WTC11 (cell line): ENCODE measurements around the gene PARD6A. TPM values are rescaled to one million over a fixed set of nuclear protein-coding genes. Genes with fewer than 3 reads are reported as not detected.
A peak's percentile ranks its signal among the peaks of the same experiment; 100 is the strongest.

ENCODE experiments used
- FOXK1 ChIP-seq: sonication (generic); formaldehyde crosslinking; IDR thresholded peaks from 2 replicates; pipeline ENCODE4 v1.8.0; 2022; ENCODE audit warnings: mild to moderate bottlenecking, moderate library complexity, missing genetic modification reagents
- SP1 ChIP-seq: sonication (generic); formaldehyde crosslinking; conservative IDR thresholded peaks from 2 replicates; pipeline ENCODE4 v1.8.1; 2022; ENCODE audit warnings: missing genetic modification reagents
- total RNA-seq: library from RNA; stranded (reverse); gene quantifications from 3 replicates; pipeline ENCODE4 v1.2.3, GENCODE V29; 2021
- TF ChIP-seq, protein P1 (sequence below): sonication (generic); formaldehyde crosslinking; IDR thresholded peaks from 2 replicates; pipeline ENCODE4 v1.8.1; 2022; ENCODE audit warnings: missing genetic modification reagents, borderline replicate concordance
- TF ChIP-seq, protein P2 (sequence below): sonication (generic); formaldehyde crosslinking; conservative IDR thresholded peaks from 2 replicates; pipeline ENCODE4 v1.8.1; 2022; ENCODE audit warnings: mild to moderate bottlenecking, missing genetic modification reagents
- TF ChIP-seq, protein P3 (sequence below): fragments of 250-450 bp; sonication (Bioruptor Pico); IDR thresholded peaks from 2 replicates; pipeline ENCODE4 v1.9.0; 2021; ENCODE audit warnings: mild to moderate bottlenecking, borderline replicate concordance
- TF ChIP-seq, protein P4 (sequence below): sonication (generic); formaldehyde crosslinking; IDR thresholded peaks from 2 replicates; pipeline ENCODE4 v1.8.1; 2023; ENCODE audit warnings: mild to moderate bottlenecking, missing genetic modification reagents, borderline replicate concordance
- TF ChIP-seq, protein P5 (sequence below): sonication (generic); formaldehyde crosslinking; conservative IDR thresholded peaks from 2 replicates; pipeline ENCODE4 v1.8.1; 2023; ENCODE audit warnings: mild to moderate bottlenecking, low read depth, missing genetic modification reagents, moderate library complexity
- TF ChIP-seq, protein P6 (sequence below): sonication (generic); formaldehyde crosslinking; IDR thresholded peaks from 2 replicates; pipeline ENCODE4 v1.8.0; 2022; ENCODE audit warnings: mild to moderate bottlenecking, missing genetic modification reagents
- TF ChIP-seq, protein P7 (sequence below): fragments of 250-450 bp; sonication (Bioruptor Pico); IDR thresholded peaks from 2 replicates; pipeline ENCODE4 v1.8.0; 2021; ENCODE audit warnings: mild to moderate bottlenecking

The PARD6A gene
- total RNA-seq, 1 experiment from 2014 or later: 17.1 TPM

DNA sequence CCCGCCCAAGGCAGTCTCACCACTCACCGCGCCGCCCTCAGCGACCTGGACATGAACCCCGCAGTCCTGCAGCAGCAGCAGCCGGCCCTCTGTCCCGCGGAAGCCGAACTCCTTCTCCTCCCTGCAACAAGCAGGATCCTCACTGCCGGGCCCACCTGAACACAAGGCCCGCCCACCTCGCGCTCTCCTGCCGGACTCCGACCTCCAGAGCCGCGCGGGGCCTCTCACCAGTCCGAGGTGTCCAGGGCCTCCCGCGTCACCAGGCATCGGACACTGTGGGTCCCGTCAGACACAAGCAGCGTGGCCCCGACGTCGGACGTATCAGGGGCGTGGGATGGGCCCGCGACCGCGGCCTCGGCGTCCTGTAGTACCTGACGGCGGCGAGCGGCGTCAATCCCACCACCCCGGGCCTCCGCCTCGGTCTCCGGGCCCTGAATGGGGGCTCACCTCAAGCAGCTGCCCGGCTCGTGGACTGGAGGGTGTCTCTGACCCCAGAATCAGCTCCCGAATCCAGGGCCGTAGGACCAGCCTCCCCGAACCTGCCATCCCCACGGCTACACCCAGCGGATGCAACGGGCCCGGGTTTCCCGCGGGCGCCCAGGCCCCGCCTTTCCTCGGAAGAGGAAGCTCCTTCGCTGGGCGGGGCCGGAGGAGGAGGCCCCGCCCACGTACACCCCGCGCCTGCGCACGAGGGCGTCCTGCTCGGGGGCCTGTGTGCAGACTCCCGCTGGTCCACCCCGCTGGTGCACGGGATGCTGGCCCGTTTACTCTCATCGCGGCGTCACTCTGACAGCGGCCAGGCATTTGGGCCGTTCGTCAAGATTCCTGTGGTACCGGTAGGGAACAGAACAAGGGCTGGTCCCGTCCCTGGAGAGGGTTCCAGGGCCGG is 841 bp upstream of the PARD6A start, which contains the start of gene ACD (continued):
- TF ChIP-seq, protein P1, sequence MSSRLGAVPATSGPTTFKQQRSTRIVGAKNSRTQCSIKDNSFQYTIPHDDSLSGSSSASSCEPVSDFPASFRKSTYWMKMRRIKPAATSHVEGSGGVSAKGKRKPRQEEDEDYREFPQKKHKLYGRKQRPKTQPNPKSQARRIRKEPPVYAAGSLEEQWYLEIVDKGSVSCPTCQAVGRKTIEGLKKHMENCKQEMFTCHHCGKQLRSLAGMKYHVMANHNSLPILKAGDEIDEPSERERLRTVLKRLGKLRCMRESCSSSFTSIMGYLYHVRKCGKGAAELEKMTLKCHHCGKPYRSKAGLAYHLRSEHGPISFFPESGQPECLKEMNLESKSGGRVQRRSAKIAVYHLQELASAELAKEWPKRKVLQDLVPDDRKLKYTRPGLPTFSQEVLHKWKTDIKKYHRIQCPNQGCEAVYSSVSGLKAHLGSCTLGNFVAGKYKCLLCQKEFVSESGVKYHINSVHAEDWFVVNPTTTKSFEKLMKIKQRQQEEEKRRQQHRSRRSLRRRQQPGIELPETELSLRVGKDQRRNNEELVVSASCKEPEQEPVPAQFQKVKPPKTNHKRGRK: no peak
- TF ChIP-seq, protein P2, sequence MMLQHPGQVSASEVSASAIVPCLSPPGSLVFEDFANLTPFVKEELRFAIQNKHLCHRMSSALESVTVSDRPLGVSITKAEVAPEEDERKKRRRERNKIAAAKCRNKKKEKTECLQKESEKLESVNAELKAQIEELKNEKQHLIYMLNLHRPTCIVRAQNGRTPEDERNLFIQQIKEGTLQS: no peak
- TF ChIP-seq, protein P3, sequence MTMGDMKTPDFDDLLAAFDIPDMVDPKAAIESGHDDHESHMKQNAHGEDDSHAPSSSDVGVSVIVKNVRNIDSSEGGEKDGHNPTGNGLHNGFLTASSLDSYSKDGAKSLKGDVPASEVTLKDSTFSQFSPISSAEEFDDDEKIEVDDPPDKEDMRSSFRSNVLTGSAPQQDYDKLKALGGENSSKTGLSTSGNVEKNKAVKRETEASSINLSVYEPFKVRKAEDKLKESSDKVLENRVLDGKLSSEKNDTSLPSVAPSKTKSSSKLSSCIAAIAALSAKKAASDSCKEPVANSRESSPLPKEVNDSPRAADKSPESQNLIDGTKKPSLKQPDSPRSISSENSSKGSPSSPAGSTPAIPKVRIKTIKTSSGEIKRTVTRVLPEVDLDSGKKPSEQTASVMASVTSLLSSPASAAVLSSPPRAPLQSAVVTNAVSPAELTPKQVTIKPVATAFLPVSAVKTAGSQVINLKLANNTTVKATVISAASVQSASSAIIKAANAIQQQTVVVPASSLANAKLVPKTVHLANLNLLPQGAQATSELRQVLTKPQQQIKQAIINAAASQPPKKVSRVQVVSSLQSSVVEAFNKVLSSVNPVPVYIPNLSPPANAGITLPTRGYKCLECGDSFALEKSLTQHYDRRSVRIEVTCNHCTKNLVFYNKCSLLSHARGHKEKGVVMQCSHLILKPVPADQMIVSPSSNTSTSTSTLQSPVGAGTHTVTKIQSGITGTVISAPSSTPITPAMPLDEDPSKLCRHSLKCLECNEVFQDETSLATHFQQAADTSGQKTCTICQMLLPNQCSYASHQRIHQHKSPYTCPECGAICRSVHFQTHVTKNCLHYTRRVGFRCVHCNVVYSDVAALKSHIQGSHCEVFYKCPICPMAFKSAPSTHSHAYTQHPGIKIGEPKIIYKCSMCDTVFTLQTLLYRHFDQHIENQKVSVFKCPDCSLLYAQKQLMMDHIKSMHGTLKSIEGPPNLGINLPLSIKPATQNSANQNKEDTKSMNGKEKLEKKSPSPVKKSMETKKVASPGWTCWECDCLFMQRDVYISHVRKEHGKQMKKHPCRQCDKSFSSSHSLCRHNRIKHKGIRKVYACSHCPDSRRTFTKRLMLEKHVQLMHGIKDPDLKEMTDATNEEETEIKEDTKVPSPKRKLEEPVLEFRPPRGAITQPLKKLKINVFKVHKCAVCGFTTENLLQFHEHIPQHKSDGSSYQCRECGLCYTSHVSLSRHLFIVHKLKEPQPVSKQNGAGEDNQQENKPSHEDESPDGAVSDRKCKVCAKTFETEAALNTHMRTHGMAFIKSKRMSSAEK (CRISPR knock-in tag): no peak
- TF ChIP-seq, protein P4, sequence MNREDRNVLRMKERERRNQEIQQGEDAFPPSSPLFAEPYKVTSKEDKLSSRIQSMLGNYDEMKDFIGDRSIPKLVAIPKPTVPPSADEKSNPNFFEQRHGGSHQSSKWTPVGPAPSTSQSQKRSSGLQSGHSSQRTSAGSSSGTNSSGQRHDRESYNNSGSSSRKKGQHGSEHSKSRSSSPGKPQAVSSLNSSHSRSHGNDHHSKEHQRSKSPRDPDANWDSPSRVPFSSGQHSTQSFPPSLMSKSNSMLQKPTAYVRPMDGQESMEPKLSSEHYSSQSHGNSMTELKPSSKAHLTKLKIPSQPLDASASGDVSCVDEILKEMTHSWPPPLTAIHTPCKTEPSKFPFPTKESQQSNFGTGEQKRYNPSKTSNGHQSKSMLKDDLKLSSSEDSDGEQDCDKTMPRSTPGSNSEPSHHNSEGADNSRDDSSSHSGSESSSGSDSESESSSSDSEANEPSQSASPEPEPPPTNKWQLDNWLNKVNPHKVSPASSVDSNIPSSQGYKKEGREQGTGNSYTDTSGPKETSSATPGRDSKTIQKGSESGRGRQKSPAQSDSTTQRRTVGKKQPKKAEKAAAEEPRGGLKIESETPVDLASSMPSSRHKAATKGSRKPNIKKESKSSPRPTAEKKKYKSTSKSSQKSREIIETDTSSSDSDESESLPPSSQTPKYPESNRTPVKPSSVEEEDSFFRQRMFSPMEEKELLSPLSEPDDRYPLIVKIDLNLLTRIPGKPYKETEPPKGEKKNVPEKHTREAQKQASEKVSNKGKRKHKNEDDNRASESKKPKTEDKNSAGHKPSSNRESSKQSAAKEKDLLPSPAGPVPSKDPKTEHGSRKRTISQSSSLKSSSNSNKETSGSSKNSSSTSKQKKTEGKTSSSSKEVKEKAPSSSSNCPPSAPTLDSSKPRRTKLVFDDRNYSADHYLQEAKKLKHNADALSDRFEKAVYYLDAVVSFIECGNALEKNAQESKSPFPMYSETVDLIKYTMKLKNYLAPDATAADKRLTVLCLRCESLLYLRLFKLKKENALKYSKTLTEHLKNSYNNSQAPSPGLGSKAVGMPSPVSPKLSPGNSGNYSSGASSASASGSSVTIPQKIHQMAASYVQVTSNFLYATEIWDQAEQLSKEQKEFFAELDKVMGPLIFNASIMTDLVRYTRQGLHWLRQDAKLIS (CRISPR knock-in tag): no peak
- TF ChIP-seq, protein P5, sequence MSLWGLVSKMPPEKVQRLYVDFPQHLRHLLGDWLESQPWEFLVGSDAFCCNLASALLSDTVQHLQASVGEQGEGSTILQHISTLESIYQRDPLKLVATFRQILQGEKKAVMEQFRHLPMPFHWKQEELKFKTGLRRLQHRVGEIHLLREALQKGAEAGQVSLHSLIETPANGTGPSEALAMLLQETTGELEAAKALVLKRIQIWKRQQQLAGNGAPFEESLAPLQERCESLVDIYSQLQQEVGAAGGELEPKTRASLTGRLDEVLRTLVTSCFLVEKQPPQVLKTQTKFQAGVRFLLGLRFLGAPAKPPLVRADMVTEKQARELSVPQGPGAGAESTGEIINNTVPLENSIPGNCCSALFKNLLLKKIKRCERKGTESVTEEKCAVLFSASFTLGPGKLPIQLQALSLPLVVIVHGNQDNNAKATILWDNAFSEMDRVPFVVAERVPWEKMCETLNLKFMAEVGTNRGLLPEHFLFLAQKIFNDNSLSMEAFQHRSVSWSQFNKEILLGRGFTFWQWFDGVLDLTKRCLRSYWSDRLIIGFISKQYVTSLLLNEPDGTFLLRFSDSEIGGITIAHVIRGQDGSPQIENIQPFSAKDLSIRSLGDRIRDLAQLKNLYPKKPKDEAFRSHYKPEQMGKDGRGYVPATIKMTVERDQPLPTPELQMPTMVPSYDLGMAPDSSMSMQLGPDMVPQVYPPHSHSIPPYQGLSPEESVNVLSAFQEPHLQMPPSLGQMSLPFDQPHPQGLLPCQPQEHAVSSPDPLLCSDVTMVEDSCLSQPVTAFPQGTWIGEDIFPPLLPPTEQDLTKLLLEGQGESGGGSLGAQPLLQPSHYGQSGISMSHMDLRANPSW (CRISPR knock-in tag): no peak
- TF ChIP-seq, protein P6, sequence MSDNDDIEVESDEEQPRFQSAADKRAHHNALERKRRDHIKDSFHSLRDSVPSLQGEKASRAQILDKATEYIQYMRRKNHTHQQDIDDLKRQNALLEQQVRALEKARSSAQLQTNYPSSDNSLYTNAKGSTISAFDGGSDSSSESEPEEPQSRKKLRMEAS (CRISPR knock-in tag): no peak; the same call in none of the 2 replicates
- TF ChIP-seq SP1 (CRISPR knock-in tag): peak; percentile 58
- TF ChIP-seq, protein P7, sequence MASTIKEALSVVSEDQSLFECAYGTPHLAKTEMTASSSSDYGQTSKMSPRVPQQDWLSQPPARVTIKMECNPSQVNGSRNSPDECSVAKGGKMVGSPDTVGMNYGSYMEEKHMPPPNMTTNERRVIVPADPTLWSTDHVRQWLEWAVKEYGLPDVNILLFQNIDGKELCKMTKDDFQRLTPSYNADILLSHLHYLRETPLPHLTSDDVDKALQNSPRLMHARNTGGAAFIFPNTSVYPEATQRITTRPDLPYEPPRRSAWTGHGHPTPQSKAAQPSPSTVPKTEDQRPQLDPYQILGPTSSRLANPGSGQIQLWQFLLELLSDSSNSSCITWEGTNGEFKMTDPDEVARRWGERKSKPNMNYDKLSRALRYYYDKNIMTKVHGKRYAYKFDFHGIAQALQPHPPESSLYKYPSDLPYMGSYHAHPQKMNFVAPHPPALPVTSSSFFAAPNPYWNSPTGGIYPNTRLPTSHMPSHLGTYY (CRISPR knock-in tag): no peak
- peak; percentile 41; the same call in 1 of the 2 replicates for TF ChIP-seq FOXK1 (CRISPR knock-in tag)
